Measurements from ENCODE around the gene SCAF1. TPM values are rescaled to one million over a fixed set of nuclear protein-coding genes. Genes with fewer than 3 reads are reported as not detected.
A peak's percentile ranks its signal among the peaks of the same experiment; 100 is the strongest.
"Not testable (repeated sequence)": the region's sequence is repeated elsewhere in the genome, so short reads cannot be mapped to it uniquely, and the experiment has no call there.

SCAF1 gene
- total RNA-seq, 2 donors from 2014 or later, result 75.8 to 106 TPM

- no peaks in the 10 kb centered on the region for H3K36me3 Mint-ChIP-seq
- no peaks in the 10 kb centered on the region for H3K9me3 Mint-ChIP-seq
- H3K27me3 Mint-ChIP-seq, result no peaks in the 10 kb centered on the region
- ATAC-seq, result peak; percentile 61 to 88
- peak overlapping the region; percentile 62 to 82 for H3K27ac Mint-ChIP-seq
- peak overlapping the region; percentile 15 for H3K4me3 Mint-ChIP-seq
- DNase-seq (ENCODE audit: low spot score), result no peak
- H3K4me1 Mint-ChIP-seq (ENCODE audit: low read depth in 2 of 2), result peaks cover 13% of the 10 kb centered on the region in 2 donors
These were observed 42.4 kb upstream of the SCAF1 start for GRCh38 chr19:49599378-49600295.

GRCh38 chr19:49601482-49602038 is 40.4 kb upstream of the SCAF1 start:
- Mint-ChIP-seq H3K36me3 (no peaks in the 10 kb centered on the region), H3K27me3 (no peaks in the 10 kb centered on the region), H3K27ac (peak overlapping the region; percentile 62 to 82), H3K4me3 (no peak overlapping the region), H3K4me1 (ENCODE audit: low read depth in 2 of 2) (peaks cover 13% of the 10 kb centered on the region in 2 donors), H3K9me3 (no peaks in the 10 kb centered on the region)
- ATAC-seq (no peak), DNase-seq (ENCODE audit: low spot score) (no peak)

- no peak for DNase-seq (ENCODE audit: low spot score)
- Mint-ChIP-seq H3K9me3 (no peaks in the 10 kb centered on the region), H3K36me3 (no peaks in the 10 kb centered on the region), H3K27ac (no peak overlapping the region), H3K4me1 (ENCODE audit: low read depth in 2 of 2) (peaks cover 13% of the 10 kb centered on the region in 2 donors), H3K4me3 (no peak overlapping the region), H3K27me3 (no peaks in the 10 kb centered on the region)
- ATAC-seq, result no peak
These were observed 39.2 kb upstream of the SCAF1 start for GRCh38 chr19:49602806-49603205.

GRCh38 chr19:49605605-49606004 is 36.4 kb upstream of the SCAF1 start:
- Mint-ChIP-seq H3K9me3 (no peaks in the 10 kb centered on the region), H3K4me1 (ENCODE audit: low read depth in 2 of 2) (peaks cover 6 to 7% of the 10 kb centered on the region in 2 donors), H3K27ac (no peak overlapping the region), H3K4me3 (no peak overlapping the region), H3K27me3 (no peaks in the 10 kb centered on the region), H3K36me3 (no peaks in the 10 kb centered on the region)
- ATAC-seq (no peak), DNase-seq (ENCODE audit: low spot score) (no peak)

GRCh38 chr19:49609499-49610092 is 32.4 kb upstream of the SCAF1 start:
- no peaks in the 10 kb centered on the region for H3K27me3 Mint-ChIP-seq
- H3K4me1 Mint-ChIP-seq (ENCODE audit: low read depth in 2 of 2), result peaks cover 14 to 19% of the 10 kb centered on the region in 2 donors
- no peaks in the 10 kb centered on the region for H3K36me3 Mint-ChIP-seq
- no peak for DNase-seq (ENCODE audit: low spot score)
- H3K4me3 Mint-ChIP-seq, result no peak overlapping the region
- H3K9me3 Mint-ChIP-seq, result no peaks in the 10 kb centered on the region
- no peak overlapping the region for H3K27ac Mint-ChIP-seq
- ATAC-seq, result no peak

GRCh38 chr19:49613374-49613773 is 28.6 kb upstream of the SCAF1 start:
- peak overlapping the region; percentile 79 to 94 for H3K27ac Mint-ChIP-seq

GRCh38 chr19:49614096-49614833 is 27.7 kb upstream of the SCAF1 start:
- peak; percentile 76 for DNase-seq (ENCODE audit: low spot score)
- Mint-ChIP-seq H3K27ac (peak overlapping the region; percentile 79 to 94), H3K4me3 (peak overlapping the region; percentile 81), H3K27me3 (no peaks in the 10 kb centered on the region), H3K9me3 (no peaks in the 10 kb centered on the region), H3K4me1 (ENCODE audit: low read depth in 2 of 2) (peaks cover 20 to 26% of the 10 kb centered on the region in 2 donors), H3K36me3 (peaks cover 4% of the 10 kb centered on the region)
- ATAC-seq, result peak; percentile 96 to 97

More at GRCh38 chr19:49613374-49613773, 28.6 kb upstream of the SCAF1 start:
- H3K4me3 Mint-ChIP-seq, result peak overlapping the region; percentile 81
- peaks cover 4% of the 10 kb centered on the region for H3K36me3 Mint-ChIP-seq
- ATAC-seq (no peak), DNase-seq (ENCODE audit: low spot score) (no peak)
- H3K27me3 Mint-ChIP-seq, result no peaks in the 10 kb centered on the region
- peaks cover 20 to 26% of the 10 kb centered on the region in 2 donors for H3K4me1 Mint-ChIP-seq (ENCODE audit: low read depth in 2 of 2)
- no peaks in the 10 kb centered on the region for H3K9me3 Mint-ChIP-seq

- Mint-ChIP-seq H3K9me3 (no peaks in the 10 kb centered on the region), H3K27me3 (no peaks in the 10 kb centered on the region), H3K4me1 (ENCODE audit: low read depth in 2 of 2) (peaks cover 20 to 26% of the 10 kb centered on the region in 2 donors), H3K4me3 (no peak overlapping the region), H3K27ac (no peak overlapping the region), H3K36me3 (peaks cover 4% of the 10 kb centered on the region)
- DNase-seq (ENCODE audit: low spot score) (no peak), ATAC-seq (no peak)
These were observed 26.1 kb upstream of the SCAF1 start for GRCh38 chr19:49615861-49616260.

GRCh38 chr19:49616532-49616931 is 25.5 kb upstream of the SCAF1 start:
- H3K4me1 Mint-ChIP-seq (ENCODE audit: low read depth in 2 of 2), result peaks cover 20 to 26% of the 10 kb centered on the region in 2 donors
- H3K9me3 Mint-ChIP-seq, result no peaks in the 10 kb centered on the region
- H3K4me3 Mint-ChIP-seq, result no peak overlapping the region
- H3K27me3 Mint-ChIP-seq, result no peaks in the 10 kb centered on the region
- H3K36me3 Mint-ChIP-seq, result peaks cover 4% of the 10 kb centered on the region
- no peak overlapping the region for H3K27ac Mint-ChIP-seq
- DNase-seq (ENCODE audit: low spot score) (no peak), ATAC-seq (no peak)

- no peak overlapping the region for H3K4me3 Mint-ChIP-seq
- no peaks in the 10 kb centered on the region for H3K9me3 Mint-ChIP-seq
- DNase-seq (ENCODE audit: low spot score), result no peak
- H3K4me1 Mint-ChIP-seq (ENCODE audit: low read depth in 2 of 2), result peaks cover 20 to 26% of the 10 kb centered on the region in 2 donors
- peaks cover 4% of the 10 kb centered on the region for H3K36me3 Mint-ChIP-seq
- no peak overlapping the region for H3K27ac Mint-ChIP-seq
- H3K27me3 Mint-ChIP-seq, result no peaks in the 10 kb centered on the region
- no peak for ATAC-seq
These were observed 25.1 kb upstream of the SCAF1 start for GRCh38 chr19:49616945-49617344.

- Mint-ChIP-seq H3K4me1 (ENCODE audit: low read depth in 2 of 2) (peaks cover 20 to 21% of the 10 kb centered on the region in 2 donors), H3K27ac (peak overlapping the region; percentile 19 to 28)
- H3K4me3 Mint-ChIP-seq; H3K27me3 Mint-ChIP-seq; DNase-seq (ENCODE audit: low spot score); H3K36me3 Mint-ChIP-seq; ATAC-seq; H3K9me3 Mint-ChIP-seq: not testable (repeated sequence)
These were observed 24.1 kb upstream of the SCAF1 start for GRCh38 chr19:49617860-49618259.

- DNase-seq (ENCODE audit: low spot score) (no peak), ATAC-seq (peak in 1 of 2 donors; percentile 31)
- no peaks in the 10 kb centered on the region for H3K4me1 Mint-ChIP-seq (ENCODE audit: low read depth in 2 of 2)
- H3K27ac Mint-ChIP-seq, result no peak overlapping the region
- H3K36me3 Mint-ChIP-seq, result no peaks in the 10 kb centered on the region
- H3K4me3 Mint-ChIP-seq, result no peak overlapping the region
- H3K27me3 Mint-ChIP-seq, result no peaks in the 10 kb centered on the region
- no peaks in the 10 kb centered on the region for H3K9me3 Mint-ChIP-seq
These were observed 16.8 kb upstream of the SCAF1 start for GRCh38 chr19:49624967-49625910.

- H3K27ac Mint-ChIP-seq, result no peak overlapping the region
- no peaks in the 10 kb centered on the region for H3K27me3 Mint-ChIP-seq
- H3K4me3 Mint-ChIP-seq, result no peak overlapping the region
- no peaks in the 10 kb centered on the region for H3K4me1 Mint-ChIP-seq (ENCODE audit: low read depth in 2 of 2)
- H3K36me3 Mint-ChIP-seq, result no peaks in the 10 kb centered on the region
- H3K9me3 Mint-ChIP-seq, result no peaks in the 10 kb centered on the region
- ATAC-seq, result no peak
- no peak for DNase-seq (ENCODE audit: low spot score)
These were observed 15.8 kb upstream of the SCAF1 start for GRCh38 chr19:49626226-49626625.
